ENCODE results near the gene PRAMEF4.
"Not testable (repeated sequence)": the region's sequence is repeated elsewhere in the genome, so short reads cannot be mapped to it uniquely, and the experiment has no call there.

Gene PRAMEF4

DNA sequence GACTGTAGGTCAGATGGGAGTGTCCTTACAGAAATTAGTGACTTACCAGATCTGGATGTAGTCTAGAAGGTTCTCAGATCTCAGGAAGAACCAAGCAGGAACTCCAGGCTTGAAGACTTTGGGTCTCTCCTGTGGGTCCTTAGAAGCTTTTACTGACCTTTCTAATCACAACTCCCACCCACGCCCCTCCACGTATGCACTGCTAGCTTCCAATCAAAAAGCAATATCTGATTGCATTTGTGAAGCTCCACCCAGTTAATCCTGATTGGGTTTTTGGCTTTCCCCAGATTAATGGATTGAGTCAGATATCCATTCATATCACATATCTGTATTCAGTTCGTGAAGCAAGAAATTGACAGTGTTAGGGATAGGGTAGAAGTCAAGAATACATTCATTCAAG is at the start of gene PRAMEF4:
Gene PRAMEF4, minus strand, starts transcription at position 101 of the 400 bp plus-strand sequence. CDS start 2,807 bp downstream, outside the sequence.
- not testable (repeated sequence) for DNase-seq

DNA sequence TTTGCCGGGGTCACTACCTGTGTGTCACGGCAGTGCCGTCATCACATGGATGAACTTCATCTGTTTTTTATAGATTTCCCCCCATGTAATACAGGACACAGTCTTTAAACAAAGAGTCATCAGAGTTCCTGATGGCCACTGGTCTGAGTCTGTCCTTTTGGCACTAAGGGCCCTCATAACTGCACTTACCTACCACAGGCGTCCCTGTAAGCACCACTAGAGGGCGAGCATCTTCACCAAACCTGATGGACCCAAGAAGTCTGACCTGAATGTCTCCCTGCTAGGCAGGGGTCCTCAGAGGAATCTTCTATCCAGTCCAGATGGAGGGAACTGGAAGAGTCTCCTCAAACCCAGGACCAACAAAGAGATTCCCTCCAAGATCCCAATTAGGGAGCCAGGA is 38.4 kb upstream of the PRAMEF4 start:
- not testable (repeated sequence) for DNase-seq

DNA sequence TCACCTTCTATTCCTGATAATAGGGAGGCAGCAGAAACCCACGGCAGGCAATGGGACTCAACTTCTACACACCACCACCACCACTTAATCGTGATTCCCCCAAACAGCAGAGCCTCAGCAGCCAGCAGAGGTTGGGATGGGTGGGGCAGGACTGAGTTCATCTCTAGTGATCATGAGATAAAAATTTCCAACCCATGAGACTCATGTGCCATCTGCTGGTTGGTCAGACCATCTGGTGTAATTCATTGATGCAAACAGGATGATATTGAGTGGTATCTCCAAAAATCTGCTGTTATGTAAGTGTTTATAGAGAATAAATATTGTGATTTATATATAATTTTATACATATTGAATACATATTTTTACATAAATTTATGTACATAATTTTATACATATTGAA is 35.7 kb upstream of the PRAMEF4 start:
- not testable (repeated sequence) for DNase-seq

DNA sequence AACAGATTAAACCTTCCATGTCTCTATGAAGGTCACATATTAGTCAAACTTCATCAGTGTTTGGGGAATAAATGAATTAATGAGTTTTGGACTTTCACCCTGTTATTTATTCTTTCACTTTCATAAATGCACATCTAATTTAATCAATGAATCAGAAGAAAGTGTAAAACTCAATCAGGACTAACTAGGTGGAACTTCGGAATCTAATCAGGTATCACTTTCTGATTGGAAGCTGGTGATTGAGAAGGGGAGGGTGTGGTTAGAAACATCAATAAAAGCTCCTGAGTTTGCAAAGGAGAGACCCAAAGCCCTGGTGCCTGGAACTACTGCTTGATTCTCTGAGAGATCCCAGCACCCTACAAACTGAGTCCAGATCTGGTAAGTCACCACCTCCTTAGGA is 30.3 kb upstream of the PRAMEF4 start, which contains the start of gene PRAMEF7:
Gene PRAMEF7, plus strand, starts transcription at position 301 of the 400 bp plus-strand sequence. CDS start 1,083 bp downstream, outside the sequence.
- DNase-seq = not testable (repeated sequence)

DNA sequence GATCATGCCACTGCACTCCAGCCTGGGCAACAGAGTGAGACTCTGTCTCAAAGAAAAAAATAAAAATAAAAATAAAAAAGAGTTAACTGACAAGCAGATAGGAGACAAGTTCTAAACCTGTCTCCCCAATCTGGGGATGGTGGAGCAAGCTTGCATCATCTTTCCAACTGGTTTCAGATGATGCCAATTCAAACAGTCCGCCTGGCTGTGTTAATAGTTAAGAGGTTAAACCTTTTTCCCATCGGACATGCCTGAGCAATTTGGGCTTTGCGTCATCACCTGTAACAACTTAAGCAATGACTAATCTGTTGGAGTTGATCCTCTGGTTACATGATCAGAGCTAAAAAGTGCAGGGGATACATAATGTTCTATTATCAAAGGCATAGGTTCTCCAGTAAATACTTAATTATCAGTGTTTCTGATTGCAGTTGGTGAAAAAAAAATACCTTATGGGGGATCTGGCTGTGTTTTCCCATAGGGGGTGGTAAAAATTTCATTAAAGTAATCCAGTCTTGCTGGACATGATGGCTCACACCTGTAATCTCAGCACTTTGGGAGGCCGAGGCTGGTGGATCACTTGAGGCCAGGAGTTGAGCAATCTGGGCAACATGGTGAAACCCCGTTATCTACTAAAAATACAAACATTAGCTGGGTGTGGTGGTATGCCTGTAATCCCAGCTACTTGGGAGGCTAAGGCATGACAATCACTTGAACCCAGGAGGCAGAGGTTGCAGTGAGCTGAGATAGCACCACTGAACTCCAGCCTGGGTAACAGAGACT is 18.0 kb upstream of the PRAMEF4 start:
- DNase-seq = not testable (repeated sequence)

DNA sequence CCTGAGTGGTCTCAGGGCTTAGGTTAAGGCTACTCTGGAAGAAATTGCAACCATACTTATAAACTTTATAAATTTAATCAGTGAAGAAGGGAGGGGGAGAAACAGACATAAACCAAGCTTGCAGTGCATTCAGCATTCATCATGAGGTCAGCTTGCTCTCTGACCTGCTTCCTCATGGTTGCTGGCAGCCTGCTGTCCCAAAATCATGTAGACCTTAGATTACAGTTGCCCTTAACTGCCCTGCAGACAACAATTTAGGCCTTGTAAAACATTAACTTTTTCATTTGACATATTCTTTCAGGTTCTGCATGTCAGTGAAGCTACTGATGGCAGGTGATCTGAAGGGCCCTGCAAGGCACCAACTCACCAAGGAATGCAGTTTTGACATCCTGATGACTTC is 13.2 kb upstream of the PRAMEF4 start:
- not testable (repeated sequence) for DNase-seq

DNA sequence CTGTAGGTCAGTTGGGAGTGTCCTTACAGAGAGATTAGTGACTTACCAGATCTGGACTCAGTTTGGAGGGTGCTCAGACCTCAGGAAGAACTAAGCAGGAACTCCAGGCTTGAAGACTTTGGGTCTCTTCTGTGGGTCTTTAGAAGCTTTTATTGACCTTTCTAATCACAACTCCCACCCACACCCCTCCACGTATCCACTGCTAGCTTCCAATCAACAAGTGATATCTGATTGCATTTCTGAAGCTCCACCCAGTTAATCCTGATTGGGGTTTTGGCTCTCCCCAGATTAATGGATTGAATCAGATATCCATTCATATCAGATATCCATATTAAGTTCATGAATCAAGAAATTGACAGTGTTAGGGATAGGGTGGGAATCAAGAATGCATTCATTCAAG is 12.2 kb upstream of the PRAMEF4 start, which contains the start of gene PRAMEF10:
Gene PRAMEF10, minus strand, starts transcription at position 101 of the 400 bp plus-strand sequence. CDS start 2,423 bp downstream, outside the sequence.
- not testable (repeated sequence) for DNase-seq

DNA sequence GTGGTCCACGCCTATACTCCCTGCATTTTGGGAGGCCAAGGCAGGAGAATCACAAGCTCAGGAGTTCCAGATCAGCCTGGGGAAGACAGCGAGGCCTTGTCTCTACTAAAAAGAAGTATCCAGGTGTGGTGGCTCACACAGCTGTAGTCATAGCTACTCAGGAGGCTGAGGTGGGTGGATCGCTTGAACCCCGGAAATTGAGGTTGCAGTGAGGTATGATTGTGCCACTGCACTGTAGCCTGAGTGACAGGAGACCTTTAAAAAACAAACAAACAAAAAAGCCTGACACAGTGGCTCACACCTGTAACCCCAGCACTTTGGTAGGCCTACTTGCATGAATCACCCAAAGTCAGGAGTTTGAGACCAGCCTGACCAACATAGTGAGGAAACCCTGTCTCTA is 7.5 kb downstream of the PRAMEF4 start:
- DNase-seq = not testable (repeated sequence)

DNA sequence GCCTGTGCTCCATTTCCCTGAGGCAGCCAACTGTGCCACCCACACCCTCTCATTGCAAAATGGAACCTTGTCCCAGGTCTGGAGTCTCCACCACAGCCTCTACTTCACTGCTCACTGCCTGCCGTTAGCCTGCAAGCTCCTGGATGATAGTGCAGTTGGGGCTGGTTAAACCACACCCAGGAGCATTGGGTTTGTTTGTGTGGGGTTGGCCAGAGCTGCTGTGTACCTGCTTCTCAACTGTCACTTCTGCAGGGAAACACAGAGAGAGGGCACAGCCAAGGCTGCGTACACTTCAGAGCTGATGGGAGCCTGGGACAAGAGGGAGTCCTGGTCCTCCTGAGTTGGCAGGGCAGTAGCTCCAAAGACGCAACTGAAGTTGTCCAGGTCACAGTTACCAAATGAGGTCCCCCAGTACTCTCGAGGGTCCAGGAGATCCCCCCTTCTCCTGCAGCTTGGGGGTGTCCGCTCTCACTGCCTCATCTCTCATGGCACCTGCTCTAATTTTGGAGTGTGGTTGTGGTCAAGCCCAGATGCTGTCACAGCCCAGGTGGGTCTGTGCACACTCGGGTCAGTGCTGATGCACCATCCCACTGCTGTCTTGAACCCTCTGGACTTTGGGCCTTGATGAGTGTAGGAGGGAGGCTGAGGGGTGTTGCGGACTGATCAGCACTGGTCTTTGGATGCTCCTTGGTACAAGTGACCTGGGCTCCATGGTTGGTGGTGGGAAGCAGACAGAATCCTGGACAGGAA is 22.7 kb downstream of the PRAMEF4 start:
- DNase-seq = not testable (repeated sequence)

DNA sequence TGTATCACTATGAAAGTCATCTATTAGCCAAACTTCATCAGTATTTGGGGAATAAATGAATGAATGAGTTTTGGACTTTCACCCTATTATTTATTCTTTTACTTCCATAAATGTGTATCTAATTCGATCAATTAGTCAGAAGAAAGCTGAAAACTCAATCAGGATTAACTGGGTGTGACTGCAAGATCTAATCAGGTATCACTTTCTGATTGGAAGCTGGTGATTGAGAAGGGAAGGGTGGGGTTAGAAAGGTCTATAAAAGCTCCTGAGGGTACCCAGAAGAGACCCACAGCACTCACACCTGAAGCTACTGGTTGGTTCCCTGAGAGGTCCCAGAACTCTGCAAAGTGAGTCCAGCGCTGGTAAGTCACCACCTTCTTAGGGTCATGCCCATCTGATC is 29.2 kb downstream of the PRAMEF4 start, which contains the start of gene PRAMEF2:
Gene PRAMEF2, plus strand, starts transcription at position 301 of the 400 bp plus-strand sequence. CDS start 1,924 bp downstream, outside the sequence.
- not testable (repeated sequence) for DNase-seq

DNA sequence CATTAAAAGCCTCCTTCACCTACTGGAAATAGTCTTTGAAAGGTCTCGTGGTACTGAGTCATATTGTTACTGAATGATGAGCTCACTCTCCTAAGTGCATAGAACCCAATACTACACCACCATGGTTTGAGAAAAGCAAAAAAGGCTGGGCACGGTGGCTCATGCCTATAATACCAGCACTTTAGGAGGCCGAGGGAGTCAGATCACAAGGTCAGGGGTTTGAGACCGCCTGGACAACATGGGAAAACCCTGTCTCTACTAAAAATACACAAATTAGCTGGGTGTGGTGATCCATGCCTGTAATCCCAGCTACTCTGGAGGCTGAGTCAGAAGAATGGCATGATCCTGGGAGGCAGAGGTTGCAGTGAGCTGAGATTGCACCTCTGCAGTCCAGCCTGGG is 34.2 kb downstream of the PRAMEF4 start:
- DNase-seq = no peak

DNA sequence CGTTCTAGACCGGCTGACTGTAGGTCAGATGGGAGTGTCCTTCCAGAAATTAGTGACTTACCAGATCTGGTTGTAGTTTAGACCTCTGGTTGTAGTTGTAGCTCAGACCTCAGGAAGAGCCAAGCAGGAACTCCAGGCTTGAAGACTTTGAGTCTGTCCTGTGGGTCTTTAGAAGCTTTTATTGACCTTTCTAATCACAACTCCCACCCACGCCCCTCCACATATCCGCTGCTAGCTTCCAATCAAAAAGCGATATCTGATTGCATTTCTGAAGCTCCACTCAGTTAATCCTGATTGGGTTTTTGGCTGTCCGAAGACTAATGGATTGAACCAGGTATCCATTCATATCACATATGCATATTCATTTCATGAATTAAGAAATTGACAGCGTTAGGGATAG is 37.4 kb downstream of the PRAMEF4 start, which contains the start of gene HNRNPCL1:
Gene HNRNPCL1, minus strand, starts transcription at position 101 of the 400 bp plus-strand sequence. CDS start 431 bp downstream, outside the sequence.
- DNase-seq = not testable (repeated sequence)

DNA sequence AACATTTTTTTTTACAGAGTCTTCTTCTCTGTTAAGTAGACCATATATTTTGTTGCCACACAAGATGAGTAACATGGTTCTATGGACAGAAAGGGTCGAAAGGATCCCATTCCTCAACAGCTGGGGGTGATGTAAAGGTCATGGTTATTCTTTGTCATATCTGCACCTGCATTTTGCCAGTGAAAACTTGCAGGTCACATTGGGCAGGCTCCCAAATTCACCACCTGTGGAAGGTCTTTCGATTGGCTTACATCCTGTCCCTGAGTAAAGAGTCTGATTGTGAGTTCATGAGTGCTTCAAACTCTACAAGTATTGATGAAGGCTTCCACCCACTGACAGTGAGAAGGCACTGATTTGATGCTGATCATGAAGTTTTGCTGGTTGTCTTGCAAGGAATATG is 52.8 kb downstream of the PRAMEF4 start:
- not testable (repeated sequence) for DNase-seq

DNA sequence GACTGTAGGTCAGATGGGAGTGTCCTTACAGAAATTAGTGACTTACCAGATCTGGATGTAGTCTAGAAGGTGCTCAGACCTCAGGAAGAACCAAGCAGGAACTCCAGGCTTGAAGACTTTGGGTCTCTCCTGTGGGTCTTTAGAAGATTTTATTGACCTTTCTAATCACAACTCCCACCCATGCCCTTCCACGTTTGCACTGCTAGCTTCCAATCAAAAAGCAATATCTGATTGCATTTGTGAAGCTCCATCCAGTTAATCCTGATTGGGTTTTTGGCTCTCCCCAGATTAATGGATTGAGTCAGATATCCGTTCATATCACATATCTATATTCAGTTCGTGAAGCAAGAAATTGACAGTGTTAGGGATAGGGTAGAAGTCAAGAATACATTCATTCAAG is 54.7 kb downstream of the PRAMEF4 start, which contains the start of gene PRAMEF11:
Gene PRAMEF11, minus strand, starts transcription at position 101 of the 400 bp plus-strand sequence. CDS start 2,621 bp downstream, outside the sequence.
- DNase-seq = not testable (repeated sequence)

All from NCI-H82 (cell line).